CD14-positive monocyte (primary cell): ENCODE results near the gene DNAJB11. TPM values are rescaled to one million over a fixed set of nuclear protein-coding genes. Genes with fewer than 3 reads are reported as not detected.

Source experiments
- DNase-seq, 3 donors: peaks; one replicate each; pipeline ENCODE4 v3.0.0-alpha.2; 2011 to 2022
- H2AFZ ChIP-seq: 2 replicates; pipeline ENCODE4 v1.6.0; 2012; ENCODE audit warnings: mild to moderate bottlenecking, low read depth, low read length, inconsistent platforms; ENCODE audit not compliant: insufficient read depth, poor library complexity, severe bottlenecking
- H3K27ac ChIP-seq, 2 donors: 1 replicate in 1 of 2; 2 replicates in 1 of 2; pipeline ENCODE4 v1.5.1; 2012 to 2013; ENCODE audit warnings: low read length in 2 of 2, control low read depth in 1 of 2, inconsistent platforms in 1 of 2, low read depth in 1 of 2, mild to moderate bottlenecking in 1 of 2
- H3K27me3 ChIP-seq, 2 donors: one replicate each; pipeline versions ENCODE4 v1.6.0 to v1.6.1; 2011 to 2013; ENCODE audit warnings: low read length in 2 of 2; ENCODE audit not compliant: control insufficient read depth in 2 of 2, insufficient read depth in 2 of 2
- H3K36me3 ChIP-seq, 2 donors: replicated peaks in 1 of 2; 1 replicate in 1 of 2; 2 replicates in 1 of 2; pipeline versions ENCODE4 v1.5.1 to v1.6.1; 2012 to 2013; ENCODE audit warnings: low read length in 2 of 2, control low read depth in 1 of 2, inconsistent platforms in 1 of 2, mild to moderate bottlenecking in 1 of 2; ENCODE audit not compliant: insufficient read depth in 2 of 2, control insufficient read depth in 1 of 2
- H3K4me1 ChIP-seq, 2 donors: 1 replicate in 1 of 2; 2 replicates in 1 of 2; pipeline versions ENCODE4 v1.5.1 to v1.6.1; 2012 to 2013; ENCODE audit warnings: low read length in 2 of 2, control low read depth in 1 of 2, inconsistent platforms in 1 of 2, mild to moderate bottlenecking in 1 of 2, moderate library complexity in 1 of 2; ENCODE audit not compliant: insufficient read depth in 2 of 2, control insufficient read depth in 1 of 2
- H3K4me2 ChIP-seq: replicated peaks from 2 replicates; pipeline ENCODE3; 2012; ENCODE audit warnings: low read length, moderate library complexity, mild to moderate bottlenecking; ENCODE audit not compliant: poor library complexity, severe bottlenecking; ENCODE audit errors: extremely low read depth
- H3K4me3 ChIP-seq, 3 experiments: fragments of 200-600 bp in 1 of 3; sonication (generic) in 1 of 3; replicated peaks in 1 of 3; 1 replicate in 2 of 3; 2 replicates in 1 of 3; pipeline ENCODE4 v1.5.1; 2011 to 2013; ENCODE audit warnings: low read length in 3 of 3, mild to moderate bottlenecking in 3 of 3, control low read depth in 2 of 3, low read depth in 2 of 3, inconsistent platforms in 1 of 3, moderate library complexity in 1 of 3
- H3K79me2 ChIP-seq: 2 replicates; pipeline ENCODE4 v1.6.0; 2012; ENCODE audit warnings: mild to moderate bottlenecking, control low read depth, inconsistent platforms, low read length, moderate library complexity; ENCODE audit not compliant: insufficient read depth
- H3K9ac ChIP-seq: 2 replicates; pipeline ENCODE4 v1.6.0; 2017; ENCODE audit warnings: low read length, mild to moderate bottlenecking; ENCODE audit not compliant: insufficient read depth, poor library complexity, severe bottlenecking
- H3K9me3 ChIP-seq, 2 donors: replicated peaks in 1 of 2; 1 replicate in 1 of 2; 2 replicates in 1 of 2; pipeline versions ENCODE4 v1.5.1 to v1.6.1; 2012 to 2013; ENCODE audit warnings: low read length in 2 of 2, control low read depth in 1 of 2; ENCODE audit not compliant: control insufficient read depth in 1 of 2, insufficient read depth in 1 of 2
- H4K20me1 ChIP-seq: 2 replicates; pipeline ENCODE4 v1.6.0; 2012; ENCODE audit warnings: mild to moderate bottlenecking, low read length, control low read depth, moderate library complexity; ENCODE audit not compliant: insufficient read depth
- H3K27ac Mint-ChIP-seq, 7 donors: one replicate each; pipeline ENCODE4 v1.8.0; 2020; ENCODE audit warnings: mild to moderate bottlenecking in 7 of 7, mixed read lengths in 7 of 7, moderate library complexity in 6 of 7, inconsistent platforms in 2 of 7
- H3K27me3 Mint-ChIP-seq, 3 donors: one replicate each; pipeline ENCODE4 v1.8.0; 2021 to 2022; ENCODE audit warnings: low read depth in 3 of 3, mild to moderate bottlenecking in 3 of 3, mixed read lengths in 3 of 3, moderate library complexity in 3 of 3, inconsistent platforms in 1 of 3
- H3K36me3 Mint-ChIP-seq, 2 donors: one replicate each; pipeline ENCODE4 v1.8.0; 2020; ENCODE audit warnings: mixed read lengths in 2 of 2, inconsistent platforms in 1 of 2, mild to moderate bottlenecking in 1 of 2
- H3K4me1 Mint-ChIP-seq: one replicate; pipeline ENCODE4 v1.8.0; 2020; ENCODE audit warnings: mild to moderate bottlenecking, mixed read lengths
- H3K4me3 Mint-ChIP-seq, 2 donors: one replicate each; pipeline ENCODE4 v1.8.0; 2020; ENCODE audit warnings: mild to moderate bottlenecking in 2 of 2, mixed read lengths in 2 of 2, moderate library complexity in 1 of 2
- H3K9me3 Mint-ChIP-seq, 7 donors: one replicate each; pipeline ENCODE4 v1.8.0; 2020 to 2022; ENCODE audit warnings: mixed read lengths in 7 of 7, mild to moderate bottlenecking in 6 of 7, moderate library complexity in 6 of 7, inconsistent platforms in 2 of 7
- CTCF ChIP-seq: fragments of 200-600 bp; IDR thresholded peaks from one replicate; pipeline ENCODE4 v1.8.0; 2022; ENCODE audit warnings: antibody characterized with exemption, mild to moderate bottlenecking
- WGBS: methylation state at CpG from one replicate; pipeline ENCODE4 v1.1.5; 2013; ENCODE audit warnings: missing lambda C conversion rate; ENCODE audit not compliant: insufficient coverage; 5-methylcytosine and 5-hydroxymethylcytosine counted together
- intact Hi-C, 2 donors: fragments of 100-400 bp; cut with micrococcal nuclease; formaldehyde crosslinking; loops; one replicate each; pipeline versions ENCODE4 v1.15.0 to v1.15.1; 2023
- polyA plus RNA-seq, 3 donors: library from polyadenylated mRNA; depleted of rRNA in 1 of 3; unstranded in 2 of 3; stranded (reverse) in 1 of 3; fragments of 300-500 nt in 2 of 3; fragments of >200 nt in 1 of 3; fragmentation: Illumina TruSeq in 2 of 3; gene quantifications; 1 replicate in 2 of 3; 2 replicates in 1 of 3; pipeline ENCODE4 v1.2.3, GENCODE V29; 2012 to 2021

Gene DNAJB11
- polyA plus RNA-seq, 3 donors = 32.5 to 45.8 (median 44.6) TPM

GRCh38 chr3:186616299-186616617 is 45.7 kb downstream of the DNAJB11 start:
- 87% methylated on average over 6 of the region's 8 CpGs for WGBS
- Histone ChIP-seq H3K79me2 (no peaks in the 10 kb centered on the region), H3K4me3 (no peak overlapping the region), H4K20me1 (no peaks in the 10 kb centered on the region), H3K9ac (no peak overlapping the region), H3K4me1 (peaks cover 6 to 10% of the 10 kb centered on the region in 2 donors), H3K4me2 (no peak overlapping the region), H3K36me3 (no peaks in the 10 kb centered on the region), H2AFZ (peak overlapping the region; percentile 76), H3K27ac (no peak overlapping the region), H3K9me3 (no peaks in the 10 kb centered on the region), H3K27me3 (peaks cover 13 to 34% of the 10 kb centered on the region in 2 donors)
- Mint-ChIP-seq H3K4me1 (peaks cover 18% of the 10 kb centered on the region), H3K4me3 (no peak overlapping the region), H3K27me3 (peaks cover 27 to 41% (median 37%) of the 10 kb centered on the region in 3 donors), H3K36me3 (no peaks in the 10 kb centered on the region), H3K9me3 (no peaks in the 10 kb centered on the region), H3K27ac (no peak overlapping the region)
- TF ChIP-seq CTCF = no peak
- no peak for DNase-seq
- intact Hi-C loops = loop anchor here (2.0 to 10.0 kb wide), 3 partner anchors 205 to 634 kb away; no protein-coding TSS in a partner anchor

- peak; percentile 63 to 78 (median 67) for DNase-seq
- H3K4me2 ChIP-seq = peak overlapping the region; percentile 51
- no peaks in the 10 kb centered on the region for H3K9me3 ChIP-seq
- Mint-ChIP-seq H3K4me3 (peak overlapping the region; percentile 6 to 85), H3K4me1 (peaks cover 18% of the 10 kb centered on the region), H3K27me3 (peaks cover 30 to 37% (median 34%) of the 10 kb centered on the region in 3 donors), H3K9me3 (no peaks in the 10 kb centered on the region), H3K36me3 (no peaks in the 10 kb centered on the region), H3K27ac (no peak overlapping the region)
- no peak overlapping the region for H3K9ac ChIP-seq
- 18% methylated on average over 22 of the region's 31 CpGs for WGBS
- H4K20me1 ChIP-seq = no peaks in the 10 kb centered on the region
- no peaks in the 10 kb centered on the region for H3K36me3 ChIP-seq
- peaks cover 13 to 34% of the 10 kb centered on the region in 2 donors for H3K27me3 ChIP-seq
- H3K4me1 ChIP-seq = peaks cover 6 to 10% of the 10 kb centered on the region in 2 donors
- peak; percentile 90 for TF ChIP-seq CTCF
- peak overlapping the region; percentile 76 for H2AFZ ChIP-seq
- intact Hi-C loops = loop anchor here (2.0 to 10.0 kb wide), 3 partner anchors 204 to 635 kb away; no protein-coding TSS in a partner anchor
- no peaks in the 10 kb centered on the region for H3K79me2 ChIP-seq
- H3K4me3 ChIP-seq = no peak overlapping the region
- no peak overlapping the region for H3K27ac ChIP-seq
Measured at GRCh38 chr3:186617036-186617946, 46.8 kb downstream of the DNAJB11 start.
